ENCODE results near the gene RNF2.

Gene RNF2

GRCh38 chr1:185016880-185017279 lies 28.5 kb upstream of the RNF2 start:
- Mint-ChIP-seq H3K9me3 (no peaks in the 10 kb centered on the region), H3K4me3 (no peak overlapping the region), H3K4me1 (no peaks in the 10 kb centered on the region), H3K36me3 (ENCODE audit: low read depth) (no peaks in the 10 kb centered on the region), H3K27me3 (ENCODE audit: low read depth) (no peaks in the 10 kb centered on the region), H3K27ac (no peak overlapping the region)
- TF ChIP-seq CTCF (IDR thresholded peaks at IDR 0.05; ENCODE audit: unreplicated experiment in 3 of 3), result no peak

- no peak overlapping the region for H3K27ac Mint-ChIP-seq
- no peak for TF ChIP-seq CTCF (IDR thresholded peaks at IDR 0.05; ENCODE audit: unreplicated experiment in 3 of 3)
- H3K4me3 Mint-ChIP-seq, result no peak overlapping the region
- no peaks in the 10 kb centered on the region for H3K27me3 Mint-ChIP-seq (ENCODE audit: low read depth)
- H3K36me3 Mint-ChIP-seq (ENCODE audit: low read depth), result no peaks in the 10 kb centered on the region
- H3K4me1 Mint-ChIP-seq, result no peaks in the 10 kb centered on the region
- no peaks in the 10 kb centered on the region for H3K9me3 Mint-ChIP-seq
Observed at GRCh38 chr1:185017338-185017737, 28.0 kb upstream of the RNF2 start.

- TF ChIP-seq CTCF (IDR thresholded peaks at IDR 0.05; ENCODE audit: unreplicated experiment in 3 of 3), result no peak
- H3K4me1 Mint-ChIP-seq, result no peaks in the 10 kb centered on the region
Observed at GRCh38 chr1:185017966-185018365, 27.4 kb upstream of the RNF2 start.

GRCh38 chr1:185027252-185027882 lies 18.0 kb upstream of the RNF2 start:
- Mint-ChIP-seq H3K27ac (no peak overlapping the region), H3K4me3 (no peak overlapping the region), H3K27me3 (ENCODE audit: low read depth) (no peaks in the 10 kb centered on the region), H3K36me3 (ENCODE audit: low read depth) (peaks cover 6% of the 10 kb centered on the region), H3K9me3 (peaks cover 42% of the 10 kb centered on the region), H3K4me1 (no peaks in the 10 kb centered on the region)
- TF ChIP-seq CTCF (IDR thresholded peaks at IDR 0.05; ENCODE audit: unreplicated experiment in 3 of 3), result no peak

More at GRCh38 chr1:185017966-185018365, 27.4 kb upstream of the RNF2 start:
- Mint-ChIP-seq H3K27ac (no peak overlapping the region), H3K9me3 (peaks cover 6% of the 10 kb centered on the region), H3K27me3 (ENCODE audit: low read depth) (no peaks in the 10 kb centered on the region), H3K36me3 (ENCODE audit: low read depth) (no peaks in the 10 kb centered on the region), H3K4me3 (no peak overlapping the region)

- peak overlapping the region in 1 of 3 experiments; percentile 23 for H3K27ac Mint-ChIP-seq
- no peaks in the 10 kb centered on the region for H3K27me3 Mint-ChIP-seq (ENCODE audit: low read depth)
- no peak for TF ChIP-seq CTCF (IDR thresholded peaks at IDR 0.05; ENCODE audit: unreplicated experiment in 3 of 3)
- peaks cover 6% of the 10 kb centered on the region for H3K9me3 Mint-ChIP-seq
- H3K4me1 Mint-ChIP-seq, result no peaks in the 10 kb centered on the region
- H3K4me3 Mint-ChIP-seq, result no peak overlapping the region
- no peaks in the 10 kb centered on the region for H3K36me3 Mint-ChIP-seq (ENCODE audit: low read depth)
Observed at GRCh38 chr1:185033686-185034085, 11.7 kb upstream of the RNF2 start.

- no peak for TF ChIP-seq CTCF (IDR thresholded peaks at IDR 0.05; ENCODE audit: unreplicated experiment in 3 of 3)
Observed at GRCh38 chr1:185035258-185035657, 10.1 kb upstream of the RNF2 start.

More at GRCh38 chr1:185035258-185035657, 10.1 kb upstream of the RNF2 start:
- no peak overlapping the region for H3K4me3 Mint-ChIP-seq
- peaks cover 2% of the 10 kb centered on the region for H3K4me1 Mint-ChIP-seq
- no peaks in the 10 kb centered on the region for H3K36me3 Mint-ChIP-seq (ENCODE audit: low read depth)
- H3K27me3 Mint-ChIP-seq (ENCODE audit: low read depth), result no peaks in the 10 kb centered on the region
- H3K27ac Mint-ChIP-seq, result no peak overlapping the region
- no peaks in the 10 kb centered on the region for H3K9me3 Mint-ChIP-seq

Measured in nephron (organoid).